GM19238 (cell line): ENCODE data around the gene PLEKHA6.

Experiments used
- DNase-seq: peaks from one replicate; pipeline ENCODE4 v3.0.0; 2011; ENCODE audit warnings: low spot score; ENCODE audit not compliant: insufficient read length

PLEKHA6 gene

GRCh38 chr1:204261746-204262505 lies 97.8 kb downstream of the PLEKHA6 start:
- DNase-seq, result no peak

- DNase-seq, result no peak
Measured at GRCh38 chr1:204261266-204261665, 98.5 kb downstream of the PLEKHA6 start.

- DNase-seq, result no peak
Measured at GRCh38 chr1:204260601-204261197, 99.0 kb downstream of the PLEKHA6 start.

- no peak for DNase-seq
Measured at GRCh38 chr1:204259782-204260181, 99.9 kb downstream of the PLEKHA6 start.

GRCh38 chr1:204259196-204259595 lies 100.5 kb downstream of the PLEKHA6 start:
- DNase-seq, result no peak

GRCh38 chr1:204258213-204259115 lies 101.3 kb downstream of the PLEKHA6 start:
- DNase-seq, result peak; percentile 30

- no peak for DNase-seq
Measured at GRCh38 chr1:204257446-204257845, 102.3 kb downstream of the PLEKHA6 start.

- no peak for DNase-seq
Measured at GRCh38 chr1:204256531-204256930, 103.2 kb downstream of the PLEKHA6 start.

GRCh38 chr1:204255966-204256365 lies 103.8 kb downstream of the PLEKHA6 start:
- no peak for DNase-seq

GRCh38 chr1:204255225-204255624 lies 104.5 kb downstream of the PLEKHA6 start:
- no peak for DNase-seq

GRCh38 chr1:204254031-204254661 lies 105.6 kb downstream of the PLEKHA6 start:
- no peak for DNase-seq

- DNase-seq, result no peak
Measured at GRCh38 chr1:204251926-204252689, 107.6 kb downstream of the PLEKHA6 start.

- no peak for DNase-seq
Measured at GRCh38 chr1:204251286-204251685, 108.4 kb downstream of the PLEKHA6 start.

GRCh38 chr1:204250428-204251030 lies 109.2 kb downstream of the PLEKHA6 start:
- no peak for DNase-seq

GRCh38 chr1:204249736-204250427 lies 109.8 kb downstream of the PLEKHA6 start:
- DNase-seq, result no peak

GRCh38 chr1:204248954-204249353 lies 110.8 kb downstream of the PLEKHA6 start:
- DNase-seq, result no peak

GRCh38 chr1:204246876-204247275 lies 112.9 kb downstream of the PLEKHA6 start:
- DNase-seq, result no peak

GRCh38 chr1:204242920-204243319 lies 116.8 kb downstream of the PLEKHA6 start:
- DNase-seq, result no peak

GRCh38 chr1:204241914-204242313 lies 117.8 kb downstream of the PLEKHA6 start:
- DNase-seq, result no peak

- DNase-seq, result no peak
Measured at GRCh38 chr1:204241050-204241449, 118.7 kb downstream of the PLEKHA6 start.
